ENCODE data around the gene COL11A2. TPM values are rescaled to one million over a fixed set of nuclear protein-coding genes. Genes with fewer than 3 reads are reported as not detected.

COL11A2 gene
- total RNA-seq, 1 donor from 2014 or later: 0.59 TPM

- intact Hi-C loops (cut with micrococcal nuclease): no loop called here
Measured at GRCh38 chr6:33194431-33194979, 2.2 kb upstream of the COL11A2 start.

GRCh38 chr6:33193619-33194018, 1.4 kb upstream of the COL11A2 start:
- intact Hi-C loops (cut with micrococcal nuclease): no loop called here

- intact Hi-C loops (cut with micrococcal nuclease): no loop called here
Measured at GRCh38 chr6:33192671-33193602, 670 bp upstream of the COL11A2 start.

GRCh38 chr6:33191383-33192104, 723 bp downstream of the COL11A2 start:
- intact Hi-C loops (cut with micrococcal nuclease): no loop called here

- intact Hi-C loops (cut with micrococcal nuclease): no loop called here
Measured at GRCh38 chr6:33190504-33191107, 1.7 kb downstream of the COL11A2 start.

- intact Hi-C loops (cut with micrococcal nuclease): no loop called here
Measured at GRCh38 chr6:33189625-33190448, 2.4 kb downstream of the COL11A2 start.

GRCh38 chr6:33189164-33189563, 3.1 kb downstream of the COL11A2 start:
- intact Hi-C loops (cut with micrococcal nuclease): no loop called here

- intact Hi-C loops (cut with micrococcal nuclease): no loop called here
Measured at GRCh38 chr6:33187809-33188208, 4.5 kb downstream of the COL11A2 start.

- intact Hi-C loops (cut with micrococcal nuclease): no loop called here
Measured at GRCh38 chr6:33185654-33186187, 6.5 kb downstream of the COL11A2 start.

- intact Hi-C loops (cut with micrococcal nuclease): no loop called here
Measured at GRCh38 chr6:33185190-33185589, 7.1 kb downstream of the COL11A2 start.

- intact Hi-C loops (cut with micrococcal nuclease): loop anchor here (1.0 kb wide), 1 partner anchor 17 kb away; the partner anchor contains the start of genes RXRB and SLC39A7
Measured at GRCh38 chr6:33183071-33183683, 9.1 kb downstream of the COL11A2 start.

GRCh38 chr6:33181141-33181540, 11.1 kb downstream of the COL11A2 start:
- intact Hi-C loops (cut with micrococcal nuclease): no loop called here

- intact Hi-C loops (cut with micrococcal nuclease): no loop called here
Measured at GRCh38 chr6:33178755-33179475, 13.4 kb downstream of the COL11A2 start.

GRCh38 chr6:33177552-33178446, 14.5 kb downstream of the COL11A2 start:
- intact Hi-C loops (cut with micrococcal nuclease): no loop called here

- intact Hi-C loops (cut with micrococcal nuclease): no loop called here
Measured at GRCh38 chr6:33176906-33177305, 15.4 kb downstream of the COL11A2 start.

- intact Hi-C loops (cut with micrococcal nuclease): no loop called here
Measured at GRCh38 chr6:33175436-33176069, 16.7 kb downstream of the COL11A2 start.

- intact Hi-C loops (cut with micrococcal nuclease): no loop called here
Measured at GRCh38 chr6:33174784-33175183, 17.5 kb downstream of the COL11A2 start.

Data from T-helper 2 cell treated with Interferon-gamma antibody and Interleukin-4, amounts not matched to agents 100 ng/mL and 5 ng/mL, for 36 hours (primary cell).